A549 (cell line): ENCODE results near the gene MR1. TPM values are rescaled to one million over a fixed set of nuclear protein-coding genes. Genes with fewer than 3 reads are reported as not detected.

Experiments used
- ATAC-seq, 2 experiments: fragments of 200-7000 bp in 1 of 2; fragments of >200 bp in 1 of 2; cut with Nextera tagmentation in 1 of 2; cut with Tn5 transposase in 1 of 2; 3 replicates each; pipeline versions ENCODE4 v1.8.0 to v1.9.1; 2018 to 2020; ENCODE audit warnings: mild to moderate bottlenecking in 1 of 2, moderate library complexity in 1 of 2
- CTCF ChIA-PET: fragments of 300-600 bp; sonication (Branson Sonifier 250); formaldehyde crosslinking; extraction: SDS; loops from one replicate; lab custom pipeline; 2021; ENCODE audit warnings: antibody characterized with exemption, inconsistent platforms; lab: Yijun Ruan, JAX
- POLR2A ChIA-PET: fragments of 350-600 bp; formaldehyde crosslinking; extraction: SDS; loops from one replicate; lab custom pipeline; 2021; ENCODE audit warnings: antibody characterized with exemption, inconsistent platforms; lab: Yijun Ruan, JAX
- DNase-seq, 2 experiments: peaks; one replicate each; pipeline versions ENCODE4 v3.0.0 to v3.0.0-alpha.2; 2011 to 2016; ENCODE audit warnings: low read depth in 1 of 2, low spot score in 1 of 2
- FAIRE-seq: peaks from 2 replicates; lab custom pipeline; 2011; peaks lifted over from hg19 to GRCh38; lab: Jason Lieb, UNC
- H3K27ac ChIP-seq, 2 experiments: fragments of >200 bp; sonication (Bioruptor Twin); formaldehyde crosslinking; 3 replicates each; pipeline ENCODE4 v1.5.1; 2016 to 2017
- H3K4me1 ChIP-seq: fragments of >200 bp; sonication (Bioruptor Twin); formaldehyde crosslinking; 3 replicates; pipeline ENCODE4 v1.6.1; 2016
- H3K4me2 ChIP-seq: fragments of >200 bp; sonication (Bioruptor Twin); formaldehyde crosslinking; 3 replicates; pipeline ENCODE4 v1.6.1; 2016
- H3K4me3 ChIP-seq: fragments of >200 bp; sonication (Bioruptor Twin); formaldehyde crosslinking; 3 replicates; pipeline ENCODE4 v1.5.1; 2016
- H3K9me3 ChIP-seq: fragments of >200 bp; sonication (Bioruptor Twin); formaldehyde crosslinking; 3 replicates; pipeline ENCODE4 v1.6.1; 2016
- CBX8 ChIP-seq: fragments of 200-600 bp; sonication (generic); IDR thresholded peaks from 2 replicates; pipeline ENCODE4 v1.6.1; 2016
- CEBPB ChIP-seq, 2 experiments: fragments of >200 bp in 1 of 2; sonication (Bioruptor Twin) in 1 of 2; formaldehyde crosslinking in 1 of 2; IDR thresholded peaks; 2 replicates each; pipeline ENCODE4 v1.6.1; 2012 to 2016
- EHMT2 ChIP-seq: fragments of 200-600 bp; sonication (generic); IDR thresholded peaks from 2 replicates; pipeline ENCODE4 v1.6.1; 2016; ENCODE audit warnings: antibody characterized with exemption, low read depth, mild to moderate bottlenecking, moderate library complexity
- GATA3 ChIP-seq: IDR thresholded peaks from 2 replicates; pipeline ENCODE4 v1.6.1; 2012; ENCODE audit warnings: borderline replicate concordance
- HOXA7 ChIP-seq: fragments of 250-450 bp; sonication (Bioruptor Pico); IDR thresholded peaks from 2 replicates; pipeline ENCODE4 v1.5.0; 2020; ENCODE audit warnings: mild to moderate bottlenecking, moderate library complexity
- HOXB5 ChIP-seq: fragments of 250-450 bp; sonication (Bioruptor Pico); IDR thresholded peaks from 2 replicates; pipeline ENCODE4 v1.5.0; 2020; ENCODE audit warnings: mild to moderate bottlenecking, moderate library complexity
- JUN ChIP-seq, 2 experiments: fragments of >200 bp; sonication (Bioruptor Twin); formaldehyde crosslinking; IDR thresholded peaks; 2 replicates in 1 of 2; 3 replicates in 1 of 2; pipeline ENCODE4 v1.6.1; 2016 to 2017
- MAFK ChIP-seq: fragments of 450-650 bp; IDR thresholded peaks from 2 replicates; pipeline ENCODE4 v1.6.1; 2014; ENCODE audit not compliant: partially characterized antibody
- MYC ChIP-seq: IDR thresholded peaks from 2 replicates; pipeline ENCODE4 v1.6.1; 2012; ENCODE audit warnings: mild to moderate bottlenecking, inconsistent platforms, low read length, improper control_type of control experiment, borderline replicate concordance
- NPAS2 ChIP-seq: fragments of 250-450 bp; sonication (Bioruptor Pico); IDR thresholded peaks from 2 replicates; pipeline ENCODE4 v1.8.0; 2022; ENCODE audit warnings: mild to moderate bottlenecking, moderate library complexity, borderline replicate concordance
- RAD21 ChIP-seq, 2 experiments: fragments of >200 bp in 1 of 2; sonication (Bioruptor Twin) in 1 of 2; formaldehyde crosslinking in 1 of 2; IDR thresholded peaks in 1 of 2; conservative IDR thresholded peaks in 1 of 2; 2 replicates in 1 of 2; 3 replicates in 1 of 2; pipeline ENCODE4 v1.6.1; 2012 to 2018; ENCODE audit warnings: inconsistent platforms in 1 of 2
- TP53 ChIP-seq: fragments of 250-450 bp; sonication (Bioruptor Pico); IDR thresholded peaks from 2 replicates; pipeline ENCODE4 v1.5.0; 2021; ENCODE audit warnings: mild to moderate bottlenecking, moderate library complexity
- ZC3H11A ChIP-seq: fragments of 450-650 bp; IDR thresholded peaks from 2 replicates; pipeline ENCODE4 v1.6.1; 2014; ENCODE audit warnings: antibody characterized with exemption, mild to moderate bottlenecking
- ZFP36 ChIP-seq: fragments of 450-650 bp; IDR thresholded peaks from 2 replicates; pipeline ENCODE4 v1.6.1; 2014; ENCODE audit warnings: borderline replicate concordance; ENCODE audit not compliant: partially characterized antibody
- WGBS: methylation state at CpG from one replicate; pipeline ENCODE4 v1.1.6; 2017; ENCODE audit errors: missing lambda C conversion rate; 5-methylcytosine and 5-hydroxymethylcytosine counted together
- polyA plus RNA-seq, 4 experiments: library from polyadenylated mRNA; depleted of rRNA in 3 of 4; stranded (reverse); fragments of >200 nt; fragmentation: RNase III in 1 of 4; extraction: RNeasy Plus Mini Kit Qiagen cat#74134 plus additional on column Dnase treatment in 1 of 4; gene quantifications; 2 replicates in 3 of 4; 3 replicates in 1 of 4; pipeline ENCODE4 v1.2.3, GENCODE V29; 2011 to 2017
- TF ChIP-seq, protein P1 (sequence below): fragments of >200 bp; sonication (Bioruptor Twin); formaldehyde crosslinking; IDR thresholded peaks from 3 replicates; pipeline ENCODE4 v1.5.1; 2016
- TF ChIP-seq, protein P2 (sequence below): IDR thresholded peaks from 2 replicates; pipeline ENCODE4 v1.6.1; 2012
- TF ChIP-seq, protein P3 (sequence below): fragments of 200-600 bp; sonication (generic); IDR thresholded peaks from 2 replicates; pipeline ENCODE4 v1.6.1; 2016; ENCODE audit warnings: antibody characterized with exemption, mild to moderate bottlenecking, moderate library complexity
- TF ChIP-seq, protein P4 (sequence below): fragments of 250-450 bp; sonication (Bioruptor Pico); IDR thresholded peaks from 2 replicates; pipeline ENCODE4 v1.5.0; 2020; ENCODE audit warnings: low read depth, mild to moderate bottlenecking, moderate library complexity
- TF ChIP-seq, protein P5 (sequence below): IDR thresholded peaks from 2 replicates; pipeline ENCODE4 v1.6.1; 2012; ENCODE audit warnings: low read depth, borderline replicate concordance
- TF ChIP-seq, protein P6 (sequence below): fragments of 150-350 bp; IDR thresholded peaks from 2 replicates; pipeline ENCODE4 v1.6.1; 2014; ENCODE audit warnings: low read depth, mild to moderate bottlenecking, low read length

MR1 gene
- polyA plus RNA-seq, 2 of the 4 experiments (the other 2 are of a cell fraction) = 8.3 to 17.2 TPM

DNA sequence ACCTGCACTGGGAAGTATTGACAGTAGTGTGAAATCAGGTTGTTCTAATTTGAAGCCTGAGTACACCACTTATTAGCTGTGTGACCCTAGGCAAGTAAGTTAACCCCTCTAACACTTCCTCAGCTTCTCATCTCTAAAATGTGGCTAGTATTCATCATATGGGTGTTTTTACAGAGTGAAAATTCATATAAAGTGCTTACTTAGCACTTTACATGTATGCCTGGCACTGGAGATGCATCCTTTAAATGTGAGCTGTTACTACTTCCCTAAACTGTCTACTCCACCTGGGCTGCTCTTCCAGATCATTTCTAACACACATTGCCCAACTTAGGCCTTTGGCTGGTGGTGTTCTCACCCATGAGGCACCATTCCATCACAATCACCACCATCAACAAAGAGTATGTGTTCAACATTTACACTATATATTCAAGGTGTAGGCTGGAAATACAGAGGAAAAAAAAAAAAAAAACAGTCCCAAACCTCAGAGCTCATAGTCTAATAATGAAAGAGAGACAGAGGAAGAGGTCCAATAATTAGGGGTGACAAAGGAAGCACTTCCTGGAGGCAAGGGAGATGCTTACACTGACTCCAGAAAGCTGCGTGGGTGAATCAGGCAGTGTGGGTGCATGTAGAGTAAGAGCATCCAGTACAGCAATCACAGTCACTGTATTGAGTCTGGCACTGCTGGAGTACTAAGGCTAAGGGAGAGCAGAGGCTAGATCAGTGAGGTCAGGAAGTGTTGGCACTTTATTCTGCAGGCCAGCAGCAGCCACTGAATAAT is 14.7 kb upstream of the MR1 start:
- Histone ChIP-seq H3K9me3 (no peaks in the 10 kb centered on the region), H3K4me3 (no peak overlapping the region), H3K4me1 (peaks cover 11% of the 10 kb centered on the region; the same call in 2 of the 3 replicates), H3K27ac (no peak overlapping the region), H3K4me2 (no peak overlapping the region)
- DNase-seq (no peak), FAIRE-seq (no peak), ATAC-seq (no peak)
- ChIA-PET CTCF (interaction anchor here (0.7 to 1.7 kb wide), 3 partner anchors 73 to 123 kb away, joined by 3 to 9 read pairs (median 3); no protein-coding TSS in a partner anchor), POLR2A (no interaction called here)
- WGBS = 61% methylated on average over 1 of the region's 1 CpG
- TF ChIP-seq CBX8 = no peak
- TF ChIP-seq MAFK = peak; percentile 96

DNA sequence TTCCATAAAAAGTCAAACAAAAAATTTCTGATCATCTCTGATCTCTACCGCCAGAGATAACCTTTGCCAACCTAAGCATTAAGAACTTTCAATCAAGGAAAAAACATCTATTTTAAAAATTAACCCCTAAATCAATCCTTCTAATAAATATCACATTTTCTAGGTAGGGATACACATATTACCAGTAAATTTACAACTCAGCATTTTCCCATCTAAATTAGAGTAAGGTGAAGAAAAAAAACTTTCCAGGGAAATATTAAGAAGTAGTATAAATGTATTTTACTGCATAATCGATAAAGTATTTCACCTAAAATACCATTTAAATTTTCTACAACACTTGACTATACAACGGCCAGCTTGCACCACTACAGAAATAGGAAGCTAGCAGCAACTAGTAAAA is 12.6 kb upstream of the MR1 start:
- peak overlapping the region; percentile 88 to 98; a peak in 5 of 6 replicates for H3K27ac ChIP-seq
- ChIA-PET CTCF (interaction anchor here (1.0 to 2.0 kb wide), 6 partner anchors 9 to 491 kb away, joined by 3 to 8 read pairs (median 4); no protein-coding TSS in a partner anchor), POLR2A (interaction anchor here (1.0 to 1.4 kb wide), 4 partner anchors 8 to 84 kb away, joined by 4 to 7 read pairs (median 4); no protein-coding TSS in a partner anchor)
- H3K4me3 ChIP-seq = peak overlapping the region; percentile 76
- TF ChIP-seq MAFK = peak; percentile 62
- TF ChIP-seq, protein P1, sequence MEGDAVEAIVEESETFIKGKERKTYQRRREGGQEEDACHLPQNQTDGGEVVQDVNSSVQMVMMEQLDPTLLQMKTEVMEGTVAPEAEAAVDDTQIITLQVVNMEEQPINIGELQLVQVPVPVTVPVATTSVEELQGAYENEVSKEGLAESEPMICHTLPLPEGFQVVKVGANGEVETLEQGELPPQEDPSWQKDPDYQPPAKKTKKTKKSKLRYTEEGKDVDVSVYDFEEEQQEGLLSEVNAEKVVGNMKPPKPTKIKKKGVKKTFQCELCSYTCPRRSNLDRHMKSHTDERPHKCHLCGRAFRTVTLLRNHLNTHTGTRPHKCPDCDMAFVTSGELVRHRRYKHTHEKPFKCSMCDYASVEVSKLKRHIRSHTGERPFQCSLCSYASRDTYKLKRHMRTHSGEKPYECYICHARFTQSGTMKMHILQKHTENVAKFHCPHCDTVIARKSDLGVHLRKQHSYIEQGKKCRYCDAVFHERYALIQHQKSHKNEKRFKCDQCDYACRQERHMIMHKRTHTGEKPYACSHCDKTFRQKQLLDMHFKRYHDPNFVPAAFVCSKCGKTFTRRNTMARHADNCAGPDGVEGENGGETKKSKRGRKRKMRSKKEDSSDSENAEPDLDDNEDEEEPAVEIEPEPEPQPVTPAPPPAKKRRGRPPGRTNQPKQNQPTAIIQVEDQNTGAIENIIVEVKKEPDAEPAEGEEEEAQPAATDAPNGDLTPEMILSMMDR = no peak
- FAIRE-seq = no peak
- H3K9me3 ChIP-seq = no peaks in the 10 kb centered on the region
- DNase-seq = no peak
- ATAC-seq = no peak
- peak overlapping the region; percentile 83 for H3K4me2 ChIP-seq
- H3K4me1 ChIP-seq = peaks cover 11% of the 10 kb centered on the region; the same call in 2 of the 3 replicates
- WGBS = 43% methylated on average over 3 of the region's 3 CpGs

DNA sequence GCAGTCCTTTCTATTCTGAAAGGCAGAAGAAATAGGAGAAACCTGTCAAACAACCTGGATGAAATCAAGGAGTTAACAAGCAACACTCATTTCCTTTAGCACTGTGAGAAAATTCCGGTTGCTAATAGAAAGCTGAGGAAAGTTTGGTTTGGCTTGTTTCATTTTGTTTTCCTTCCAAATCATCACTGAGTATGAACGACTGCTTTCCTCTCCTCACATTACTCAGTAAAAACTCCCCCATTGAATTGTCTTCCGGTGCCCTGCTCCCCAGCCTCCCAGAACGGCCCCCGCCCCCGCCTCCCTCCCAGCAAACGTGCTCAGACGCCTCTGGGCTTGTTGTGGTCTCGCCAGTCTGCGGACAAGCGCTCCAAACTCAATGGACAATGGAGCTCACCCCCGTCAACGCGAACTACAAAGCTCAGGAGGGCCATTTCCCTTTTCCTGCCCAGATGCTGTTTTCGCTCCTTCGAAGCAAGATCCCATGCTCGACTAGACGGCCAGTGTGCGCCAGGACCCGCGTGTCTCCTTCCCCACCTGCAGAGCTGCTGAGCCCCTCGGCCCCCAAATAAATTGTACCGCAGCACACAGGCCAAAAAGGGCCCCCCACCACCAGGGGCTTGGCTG is 11.9 kb upstream of the MR1 start:
- no peak for TF ChIP-seq NPAS2 (CRISPR knock-in tag)
- TF ChIP-seq RAD21 (conservative IDR thresholded peaks at IDR 0.05 in 1 of 2, IDR thresholded peaks at IDR 0.05 in 1 of 2) = no peak
- no peak for TF ChIP-seq ZFP36
- TF ChIP-seq, protein P2, sequence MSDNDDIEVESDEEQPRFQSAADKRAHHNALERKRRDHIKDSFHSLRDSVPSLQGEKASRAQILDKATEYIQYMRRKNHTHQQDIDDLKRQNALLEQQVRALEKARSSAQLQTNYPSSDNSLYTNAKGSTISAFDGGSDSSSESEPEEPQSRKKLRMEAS = no peak; the same call in 1 of the 2 replicates
- TF ChIP-seq, protein P3, sequence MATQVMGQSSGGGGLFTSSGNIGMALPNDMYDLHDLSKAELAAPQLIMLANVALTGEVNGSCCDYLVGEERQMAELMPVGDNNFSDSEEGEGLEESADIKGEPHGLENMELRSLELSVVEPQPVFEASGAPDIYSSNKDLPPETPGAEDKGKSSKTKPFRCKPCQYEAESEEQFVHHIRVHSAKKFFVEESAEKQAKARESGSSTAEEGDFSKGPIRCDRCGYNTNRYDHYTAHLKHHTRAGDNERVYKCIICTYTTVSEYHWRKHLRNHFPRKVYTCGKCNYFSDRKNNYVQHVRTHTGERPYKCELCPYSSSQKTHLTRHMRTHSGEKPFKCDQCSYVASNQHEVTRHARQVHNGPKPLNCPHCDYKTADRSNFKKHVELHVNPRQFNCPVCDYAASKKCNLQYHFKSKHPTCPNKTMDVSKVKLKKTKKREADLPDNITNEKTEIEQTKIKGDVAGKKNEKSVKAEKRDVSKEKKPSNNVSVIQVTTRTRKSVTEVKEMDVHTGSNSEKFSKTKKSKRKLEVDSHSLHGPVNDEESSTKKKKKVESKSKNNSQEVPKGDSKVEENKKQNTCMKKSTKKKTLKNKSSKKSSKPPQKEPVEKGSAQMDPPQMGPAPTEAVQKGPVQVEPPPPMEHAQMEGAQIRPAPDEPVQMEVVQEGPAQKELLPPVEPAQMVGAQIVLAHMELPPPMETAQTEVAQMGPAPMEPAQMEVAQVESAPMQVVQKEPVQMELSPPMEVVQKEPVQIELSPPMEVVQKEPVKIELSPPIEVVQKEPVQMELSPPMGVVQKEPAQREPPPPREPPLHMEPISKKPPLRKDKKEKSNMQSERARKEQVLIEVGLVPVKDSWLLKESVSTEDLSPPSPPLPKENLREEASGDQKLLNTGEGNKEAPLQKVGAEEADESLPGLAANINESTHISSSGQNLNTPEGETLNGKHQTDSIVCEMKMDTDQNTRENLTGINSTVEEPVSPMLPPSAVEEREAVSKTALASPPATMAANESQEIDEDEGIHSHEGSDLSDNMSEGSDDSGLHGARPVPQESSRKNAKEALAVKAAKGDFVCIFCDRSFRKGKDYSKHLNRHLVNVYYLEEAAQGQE = no peak
- TF ChIP-seq TP53 (CRISPR knock-in tag) = no peak
- TF ChIP-seq, protein P4, sequence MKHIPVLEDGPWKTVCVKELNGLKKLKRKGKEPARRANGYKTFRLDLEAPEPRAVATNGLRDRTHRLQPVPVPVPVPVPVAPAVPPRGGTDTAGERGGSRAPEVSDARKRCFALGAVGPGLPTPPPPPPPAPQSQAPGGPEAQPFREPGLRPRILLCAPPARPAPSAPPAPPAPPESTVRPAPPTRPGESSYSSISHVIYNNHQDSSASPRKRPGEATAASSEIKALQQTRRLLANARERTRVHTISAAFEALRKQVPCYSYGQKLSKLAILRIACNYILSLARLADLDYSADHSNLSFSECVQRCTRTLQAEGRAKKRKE (CRISPR knock-in tag) = no peak
- TF ChIP-seq CEBPB (IDR thresholded peaks at IDR 0.05) = no peak
- no peak for TF ChIP-seq HOXA7
- no peak for TF ChIP-seq MYC
- TF ChIP-seq ZC3H11A = no peak
- TF ChIP-seq, protein P5, sequence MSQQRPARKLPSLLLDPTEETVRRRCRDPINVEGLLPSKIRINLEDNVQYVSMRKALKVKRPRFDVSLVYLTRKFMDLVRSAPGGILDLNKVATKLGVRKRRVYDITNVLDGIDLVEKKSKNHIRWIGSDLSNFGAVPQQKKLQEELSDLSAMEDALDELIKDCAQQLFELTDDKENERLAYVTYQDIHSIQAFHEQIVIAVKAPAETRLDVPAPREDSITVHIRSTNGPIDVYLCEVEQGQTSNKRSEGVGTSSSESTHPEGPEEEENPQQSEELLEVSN = no peak; the same call in 1 of the 2 replicates
- no peak for TF ChIP-seq HOXB5
- TF ChIP-seq EHMT2 = no peak
- TF ChIP-seq, protein P6, sequence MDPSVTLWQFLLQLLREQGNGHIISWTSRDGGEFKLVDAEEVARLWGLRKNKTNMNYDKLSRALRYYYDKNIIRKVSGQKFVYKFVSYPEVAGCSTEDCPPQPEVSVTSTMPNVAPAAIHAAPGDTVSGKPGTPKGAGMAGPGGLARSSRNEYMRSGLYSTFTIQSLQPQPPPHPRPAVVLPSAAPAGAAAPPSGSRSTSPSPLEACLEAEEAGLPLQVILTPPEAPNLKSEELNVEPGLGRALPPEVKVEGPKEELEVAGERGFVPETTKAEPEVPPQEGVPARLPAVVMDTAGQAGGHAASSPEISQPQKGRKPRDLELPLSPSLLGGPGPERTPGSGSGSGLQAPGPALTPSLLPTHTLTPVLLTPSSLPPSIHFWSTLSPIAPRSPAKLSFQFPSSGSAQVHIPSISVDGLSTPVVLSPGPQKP = no peak
- no peak for TF ChIP-seq GATA3
- TF ChIP-seq JUN (IDR thresholded peaks at IDR 0.05) = no peak
- FAIRE-seq = no peak
- ChIA-PET POLR2A (interaction anchor here (0.5 to 2.1 kb wide), 13 partner anchors 9 to 114 kb away, joined by 3 to 10 read pairs (median 4); partner anchors contain the start of gene IER5), CTCF (interaction anchor here (0.8 to 3.4 kb wide), 8 partner anchors 10 to 520 kb away, joined by 3 to 19 read pairs (median 4); partner anchors contain the start of gene ACBD6)
- peak; percentile 48 to 59 for ATAC-seq
- peak; percentile 39 to 63 for DNase-seq
- Histone ChIP-seq H3K4me3 (peak overlapping the region; percentile 76), H3K4me1 (peaks cover 11% of the 10 kb centered on the region; the same call in 2 of the 3 replicates), H3K4me2 (peak overlapping the region; percentile 83), H3K27ac (peak overlapping the region; percentile 88 to 98), H3K9me3 (no peaks in the 10 kb centered on the region)
- WGBS = 2% methylated on average over 13 of the region's 23 CpGs
